Activated T-helper 17 cell treated with anti-CD3 and anti-CD28 coated beads, Interleukin-2, amount 50 U/mL, for 72 hours (primary cell): ENCODE measurements around the gene BRINP3. TPM values are rescaled to one million over a fixed set of nuclear protein-coding genes. Genes with fewer than 3 reads are reported as not detected.

Experiments
- ATAC-seq: fragments of 150-1000 bp; cut with Tn5 transposase; replicated peaks from 2 replicates; pipeline ENCODE4 v1.10.0; 2021; ENCODE audit warnings: mild to moderate bottlenecking, moderate library complexity
- H3K27ac Mint-ChIP-seq: one replicate; pipeline ENCODE4 v1.8.0; 2022; ENCODE audit warnings: mixed read lengths
- H3K27me3 Mint-ChIP-seq: one replicate; pipeline ENCODE4 v1.8.0; 2022; ENCODE audit warnings: mixed read lengths
- H3K36me3 Mint-ChIP-seq: one replicate; pipeline ENCODE4 v1.8.0; 2022; ENCODE audit warnings: low read depth, mild to moderate bottlenecking, mixed read lengths
- H3K4me1 Mint-ChIP-seq: one replicate; pipeline ENCODE4 v1.8.0; 2022; ENCODE audit warnings: mixed read lengths
- H3K4me3 Mint-ChIP-seq: one replicate; pipeline ENCODE4 v1.8.0; 2022; ENCODE audit warnings: mild to moderate bottlenecking, mixed read lengths
- H3K9me3 Mint-ChIP-seq: one replicate; pipeline ENCODE4 v1.8.0; 2022; ENCODE audit warnings: mixed read lengths
- total RNA-seq, 2 donors: library from RNA; stranded (reverse); gene quantifications; one replicate each; pipeline ENCODE4 v1.2.3, GENCODE V29; 2022

Gene BRINP3
- total RNA-seq, 2 donors from 2014 or later, result not detected

GRCh38 chr1:190474650-190475211 lies 2.9 kb downstream of the BRINP3 start:
- no peaks in the 10 kb centered on the region for H3K36me3 Mint-ChIP-seq
- H3K4me1 Mint-ChIP-seq, result no peaks in the 10 kb centered on the region
- H3K27me3 Mint-ChIP-seq, result peaks cover 12% of the 10 kb centered on the region
- no peak overlapping the region for H3K4me3 Mint-ChIP-seq
- ATAC-seq, result no peak
- H3K9me3 Mint-ChIP-seq, result peaks cover 3% of the 10 kb centered on the region
- H3K27ac Mint-ChIP-seq, result no peak overlapping the region

DNA sequence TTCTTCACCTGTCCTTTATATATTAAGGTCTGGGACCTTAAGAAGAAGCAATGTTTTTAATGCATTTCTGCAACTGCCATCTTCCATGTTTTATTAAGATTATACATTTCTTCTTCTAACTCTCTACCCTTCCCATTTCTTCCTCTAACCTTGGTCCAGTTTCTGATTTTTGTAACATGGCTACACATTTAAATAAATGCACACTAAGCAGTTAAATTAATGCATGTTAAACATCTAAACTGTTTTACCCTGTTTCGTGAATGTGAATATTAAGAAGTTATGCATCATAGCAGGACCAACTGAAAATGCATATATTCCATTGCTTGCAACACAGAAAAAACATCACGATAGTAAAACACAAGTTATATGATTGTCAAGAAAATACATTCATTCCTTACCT lies 3.7 kb downstream of the BRINP3 start:
- no peak for ATAC-seq
- Mint-ChIP-seq H3K36me3 (no peaks in the 10 kb centered on the region), H3K9me3 (peaks cover 3% of the 10 kb centered on the region), H3K4me3 (no peak overlapping the region), H3K4me1 (no peaks in the 10 kb centered on the region), H3K27ac (no peak overlapping the region), H3K27me3 (peaks cover 12% of the 10 kb centered on the region)

DNA sequence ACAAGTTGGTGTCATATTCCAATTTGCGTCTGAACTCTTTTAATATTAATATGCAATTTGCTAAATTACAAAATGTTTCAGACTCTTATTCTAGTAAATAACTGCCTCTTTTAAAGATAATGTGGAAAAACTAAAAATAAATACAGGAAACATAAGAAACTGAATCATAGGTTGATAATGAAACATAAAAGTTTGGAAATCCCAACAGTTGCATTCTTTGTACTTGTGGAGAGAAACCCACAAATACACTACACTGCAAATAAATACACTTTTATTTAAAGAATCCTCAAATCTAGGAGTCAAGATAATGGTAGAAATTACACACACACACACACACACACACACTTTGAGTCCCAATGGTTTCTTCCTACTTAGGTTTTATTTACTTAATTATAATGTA lies 5.2 kb downstream of the BRINP3 start:
- Mint-ChIP-seq H3K27ac (no peak overlapping the region), H3K4me1 (no peaks in the 10 kb centered on the region), H3K9me3 (peaks cover 3% of the 10 kb centered on the region), H3K4me3 (no peak overlapping the region), H3K36me3 (no peaks in the 10 kb centered on the region), H3K27me3 (peaks cover 8% of the 10 kb centered on the region)
- no peak for ATAC-seq

GRCh38 chr1:190472042-190472441 lies 5.6 kb downstream of the BRINP3 start:
- Mint-ChIP-seq H3K4me3 (no peak overlapping the region), H3K27ac (no peak overlapping the region), H3K27me3 (peaks cover 8% of the 10 kb centered on the region), H3K36me3 (no peaks in the 10 kb centered on the region), H3K4me1 (no peaks in the 10 kb centered on the region), H3K9me3 (peaks cover 3% of the 10 kb centered on the region)
- no peak for ATAC-seq

DNA sequence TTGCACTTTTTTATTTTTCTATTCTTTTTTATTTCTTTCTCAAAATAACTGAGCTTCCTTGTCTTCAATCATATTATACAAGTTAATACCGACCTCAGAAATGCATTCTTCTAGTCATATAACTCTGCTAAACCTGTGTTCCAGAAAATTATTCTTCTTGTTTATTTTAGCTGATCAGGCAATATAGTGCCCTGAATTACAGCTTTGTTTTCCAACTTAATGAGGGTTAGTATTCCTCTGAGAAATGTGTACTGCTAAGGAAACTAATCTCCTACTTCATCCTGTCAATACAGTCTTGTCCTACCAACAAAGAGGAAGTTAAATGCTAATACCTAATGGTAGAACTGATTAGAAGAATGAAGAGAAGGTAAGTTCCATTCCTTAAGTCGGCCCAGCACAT lies 13.0 kb downstream of the BRINP3 start:
- Mint-ChIP-seq H3K27ac (no peak overlapping the region), H3K27me3 (no peaks in the 10 kb centered on the region), H3K36me3 (no peaks in the 10 kb centered on the region), H3K4me1 (no peaks in the 10 kb centered on the region), H3K4me3 (no peak overlapping the region), H3K9me3 (peaks cover 9% of the 10 kb centered on the region)
- no peak for ATAC-seq

GRCh38 chr1:190456129-190456528 lies 21.5 kb downstream of the BRINP3 start:
- no peak for ATAC-seq
- Mint-ChIP-seq H3K4me1 (no peaks in the 10 kb centered on the region), H3K9me3 (peaks cover 13% of the 10 kb centered on the region), H3K4me3 (no peak overlapping the region), H3K36me3 (no peaks in the 10 kb centered on the region), H3K27ac (no peak overlapping the region), H3K27me3 (no peaks in the 10 kb centered on the region)

DNA sequence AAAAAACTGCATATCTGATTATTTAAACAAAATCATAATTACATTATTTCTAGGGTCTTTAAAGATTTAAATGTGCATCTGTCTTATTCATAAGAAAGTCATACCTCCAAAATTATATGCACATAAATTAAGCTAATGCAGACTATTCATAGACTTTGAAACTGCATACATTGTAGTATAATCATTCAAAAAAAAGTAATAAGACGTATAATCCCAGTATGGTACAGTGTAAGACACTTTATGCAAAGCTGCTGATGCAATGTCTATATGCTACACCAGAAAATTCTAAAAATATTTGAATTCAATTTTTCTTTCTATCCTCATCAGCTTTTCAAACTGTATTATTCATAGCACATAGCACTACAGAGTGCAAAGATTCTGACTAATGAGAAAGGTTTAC lies 22.0 kb downstream of the BRINP3 start:
- no peaks in the 10 kb centered on the region for H3K36me3 Mint-ChIP-seq
- ATAC-seq, result no peak

GRCh38 chr1:190453550-190453949 lies 24.1 kb downstream of the BRINP3 start:
- Mint-ChIP-seq H3K4me3 (no peak overlapping the region), H3K4me1 (no peaks in the 10 kb centered on the region), H3K9me3 (peaks cover 6% of the 10 kb centered on the region), H3K27me3 (no peaks in the 10 kb centered on the region), H3K27ac (no peak overlapping the region), H3K36me3 (no peaks in the 10 kb centered on the region)
- no peak for ATAC-seq

More for the DNA sequence above, 22.0 kb downstream of the BRINP3 start:
- H3K27me3 Mint-ChIP-seq, result no peaks in the 10 kb centered on the region
- H3K27ac Mint-ChIP-seq, result no peak overlapping the region
- no peak overlapping the region for H3K4me3 Mint-ChIP-seq
- peaks cover 9% of the 10 kb centered on the region for H3K9me3 Mint-ChIP-seq
- no peaks in the 10 kb centered on the region for H3K4me1 Mint-ChIP-seq

DNA sequence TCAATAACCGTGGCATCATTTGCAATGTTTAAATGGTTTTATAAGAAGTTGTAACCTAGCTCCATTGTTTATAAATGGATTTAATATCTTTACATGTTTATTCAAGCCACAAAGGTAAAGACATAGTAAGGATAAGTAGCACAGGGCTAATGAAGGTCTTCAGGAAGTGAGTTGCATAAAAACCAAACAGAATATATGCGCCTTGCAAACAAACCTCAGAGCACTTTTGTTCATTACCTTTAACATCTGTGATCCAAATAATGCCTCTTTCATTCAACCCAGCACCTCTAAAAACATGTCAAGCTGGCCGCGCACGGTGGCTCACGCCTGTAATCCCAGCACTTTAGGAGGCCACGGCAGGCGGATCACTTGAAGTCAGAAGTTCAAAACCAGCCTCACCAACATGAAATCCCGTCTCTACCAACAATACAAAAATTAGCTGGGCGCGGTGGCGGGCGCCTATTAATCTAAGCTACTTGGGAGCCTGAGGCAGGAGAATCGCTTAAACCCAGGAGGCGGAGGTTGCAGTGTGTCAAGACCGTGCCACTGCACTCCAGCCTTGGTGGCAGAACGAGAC lies 25.3 kb downstream of the BRINP3 start:
- H3K4me3 Mint-ChIP-seq, result no peak overlapping the region

DNA sequence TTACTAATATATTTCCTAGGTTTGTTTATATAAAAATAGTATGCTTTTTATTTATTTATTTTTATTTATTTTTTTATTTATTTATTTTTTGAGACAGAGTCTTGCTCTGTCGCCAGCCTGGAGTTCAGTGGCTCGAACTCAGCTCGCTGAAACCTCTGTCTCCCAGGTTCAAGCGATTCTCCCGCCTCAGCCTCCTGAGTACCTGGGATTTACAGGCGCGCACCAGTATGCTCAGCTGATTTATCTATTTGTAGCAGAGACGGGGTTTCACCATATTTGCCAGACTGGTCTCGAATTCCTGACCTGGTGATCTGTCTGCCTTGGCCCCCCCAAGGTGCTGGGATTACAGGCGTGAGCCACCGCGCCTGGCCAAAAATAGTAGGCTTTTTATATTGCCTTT lies 33.2 kb downstream of the BRINP3 start:
- Mint-ChIP-seq H3K27me3 (no peaks in the 10 kb centered on the region), H3K4me3 (no peak overlapping the region), H3K4me1 (no peaks in the 10 kb centered on the region), H3K27ac (no peak overlapping the region), H3K36me3 (no peaks in the 10 kb centered on the region), H3K9me3 (no peaks in the 10 kb centered on the region)
- ATAC-seq, result no peak

More for the DNA sequence above, 25.3 kb downstream of the BRINP3 start:
- no peaks in the 10 kb centered on the region for H3K4me1 Mint-ChIP-seq
- no peak overlapping the region for H3K27ac Mint-ChIP-seq
- H3K27me3 Mint-ChIP-seq, result no peaks in the 10 kb centered on the region
- H3K9me3 Mint-ChIP-seq, result peaks cover 6% of the 10 kb centered on the region
- H3K36me3 Mint-ChIP-seq, result no peaks in the 10 kb centered on the region
- ATAC-seq, result no peak

GRCh38 chr1:190439447-190439846 lies 38.2 kb downstream of the BRINP3 start:
- Mint-ChIP-seq H3K4me3 (no peak overlapping the region), H3K4me1 (no peaks in the 10 kb centered on the region), H3K27ac (no peak overlapping the region), H3K27me3 (no peaks in the 10 kb centered on the region), H3K36me3 (no peaks in the 10 kb centered on the region), H3K9me3 (no peaks in the 10 kb centered on the region)
- ATAC-seq, result no peak

DNA sequence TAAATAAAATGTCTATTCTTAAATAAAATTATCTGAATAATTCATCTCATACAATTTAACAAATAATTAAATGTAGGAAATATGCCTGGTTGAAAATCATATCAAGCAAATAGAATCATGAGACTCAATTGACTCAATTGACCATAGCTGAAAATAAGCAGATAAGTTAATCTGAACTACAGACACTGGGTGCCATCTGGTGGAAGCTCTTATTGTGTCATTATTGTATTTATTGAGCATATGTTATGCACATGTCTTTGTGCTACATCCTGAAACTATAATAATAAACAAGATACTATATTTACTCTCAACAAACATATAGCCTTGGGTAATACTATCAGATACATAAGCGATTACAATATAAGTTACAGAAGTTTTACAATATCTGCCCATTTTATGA lies 41.0 kb downstream of the BRINP3 start:
- ATAC-seq, result no peak
- Mint-ChIP-seq H3K4me1 (no peaks in the 10 kb centered on the region), H3K27ac (no peak overlapping the region), H3K4me3 (no peak overlapping the region), H3K9me3 (no peaks in the 10 kb centered on the region), H3K27me3 (no peaks in the 10 kb centered on the region), H3K36me3 (no peaks in the 10 kb centered on the region)

GRCh38 chr1:190429932-190430331 lies 47.7 kb downstream of the BRINP3 start:
- Mint-ChIP-seq H3K9me3 (peaks cover 9% of the 10 kb centered on the region), H3K36me3 (no peaks in the 10 kb centered on the region), H3K27ac (no peak overlapping the region), H3K4me3 (no peak overlapping the region), H3K27me3 (no peaks in the 10 kb centered on the region), H3K4me1 (no peaks in the 10 kb centered on the region)
- ATAC-seq, result no peak

DNA sequence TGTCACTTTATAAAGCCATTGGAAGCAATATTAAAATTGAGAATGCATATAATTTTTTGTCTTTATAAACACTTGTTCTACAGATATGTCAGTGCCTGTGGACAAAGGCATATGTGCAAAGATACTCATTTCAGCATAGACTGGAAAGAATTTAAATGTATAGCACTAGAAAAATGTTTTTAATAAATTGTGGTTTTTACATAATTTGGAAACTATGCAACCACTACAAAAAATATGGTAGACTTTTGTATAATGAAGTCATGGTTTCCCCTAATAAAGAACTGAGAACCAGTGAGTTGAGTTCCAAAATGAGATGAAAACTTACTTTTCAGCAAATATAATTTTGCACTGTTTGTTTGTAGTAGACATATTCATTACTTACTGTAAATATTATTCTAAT lies 48.5 kb downstream of the BRINP3 start:
- Mint-ChIP-seq H3K27me3 (no peaks in the 10 kb centered on the region), H3K27ac (no peak overlapping the region)

DNA sequence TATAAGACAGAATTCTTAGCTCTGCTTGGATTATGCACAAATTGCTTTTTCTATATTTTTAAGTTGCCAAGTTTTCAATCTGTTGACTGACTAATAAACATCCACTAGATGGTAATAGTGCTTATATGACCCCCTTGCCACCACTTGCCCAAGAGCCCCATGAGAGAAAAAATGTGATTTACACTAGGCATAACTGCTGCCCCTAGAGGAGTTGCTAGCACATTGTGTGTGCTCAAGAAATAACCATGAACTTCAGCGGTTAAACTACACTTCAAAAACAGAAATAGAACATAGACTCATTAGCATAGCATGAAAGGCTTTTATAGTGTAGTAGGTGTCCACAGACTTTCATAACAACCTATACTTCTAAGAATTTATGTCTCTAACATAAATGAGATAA lies 61.4 kb downstream of the BRINP3 start:
- Mint-ChIP-seq H3K4me1 (no peaks in the 10 kb centered on the region), H3K36me3 (no peaks in the 10 kb centered on the region), H3K4me3 (no peak overlapping the region), H3K9me3 (no peaks in the 10 kb centered on the region), H3K27ac (no peak overlapping the region), H3K27me3 (no peaks in the 10 kb centered on the region)
- ATAC-seq, result no peak

More for the DNA sequence above, 48.5 kb downstream of the BRINP3 start:
- Mint-ChIP-seq H3K4me3 (no peak overlapping the region), H3K36me3 (no peaks in the 10 kb centered on the region), H3K9me3 (peaks cover 10% of the 10 kb centered on the region), H3K4me1 (no peaks in the 10 kb centered on the region)
- ATAC-seq, result no peak

DNA sequence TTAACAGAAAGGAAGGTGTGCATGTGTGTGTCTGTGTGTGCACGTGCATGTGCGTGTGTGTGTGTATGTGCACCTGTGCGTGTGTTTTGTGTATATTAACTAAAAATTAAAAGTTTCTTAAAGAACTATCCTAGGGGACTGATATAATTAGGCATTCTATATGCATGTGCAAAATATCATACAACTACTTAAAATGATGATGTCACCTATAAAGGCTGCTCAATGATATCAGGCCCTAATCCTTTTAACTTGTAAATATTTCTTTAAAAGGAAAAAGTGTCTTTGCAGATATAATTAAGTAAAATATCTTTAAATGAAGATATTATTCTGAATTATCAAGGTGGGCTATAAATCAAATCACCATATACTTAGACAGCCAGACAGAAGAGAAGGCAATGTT lies 64.5 kb downstream of the BRINP3 start:
- no peaks in the 10 kb centered on the region for H3K27me3 Mint-ChIP-seq
- no peak overlapping the region for H3K27ac Mint-ChIP-seq
- ATAC-seq, result no peak
- no peaks in the 10 kb centered on the region for H3K4me1 Mint-ChIP-seq
- peaks cover 3% of the 10 kb centered on the region for H3K9me3 Mint-ChIP-seq
- H3K36me3 Mint-ChIP-seq, result no peaks in the 10 kb centered on the region
- H3K4me3 Mint-ChIP-seq, result no peak overlapping the region
